Hematopoietic multipotent progenitor cell treated with erythropoietin and hydrocortisone succinate and interleukin-3 and kit ligand, for 8 days (in vitro differentiated cells): ENCODE data around the gene UCN3.

Experiments used
- DNase-seq: peaks from one replicate; pipeline ENCODE4 v3.0.0-alpha.2; 2015

Gene UCN3

GRCh38 chr10:5364890-5365338 is at the start of gene UCN3:
Gene UCN3, plus strand, starts transcription at chr10:5364966. Its CDS starts 8,755 bp downstream, at chr10:5373721.
- DNase-seq, result no peak

GRCh38 chr10:5317547-5318107 is 47.1 kb upstream of the UCN3 start:
- DNase-seq, result no peak

- DNase-seq, result no peak
These were observed 46.6 kb upstream of the UCN3 start for GRCh38 chr10:5318148-5318547.

- no peak for DNase-seq
These were observed 44.9 kb upstream of the UCN3 start for GRCh38 chr10:5319863-5320262.

GRCh38 chr10:5321273-5321672 is 43.5 kb upstream of the UCN3 start:
- DNase-seq, result no peak

GRCh38 chr10:5323446-5323845 is 41.3 kb upstream of the UCN3 start:
- DNase-seq, result no peak

- DNase-seq, result no peak
These were observed 39.7 kb upstream of the UCN3 start for GRCh38 chr10:5325076-5325475.

- DNase-seq, result no peak
These were observed 30.4 kb upstream of the UCN3 start for GRCh38 chr10:5334196-5334880.

GRCh38 chr10:5338010-5338409 is 26.8 kb upstream of the UCN3 start:
- DNase-seq, result no peak

- DNase-seq, result no peak
These were observed 21.7 kb upstream of the UCN3 start for GRCh38 chr10:5343092-5343491.

GRCh38 chr10:5343561-5343960 is 21.2 kb upstream of the UCN3 start:
- peak; percentile 27 for DNase-seq

- DNase-seq, result no peak
These were observed 20.8 kb upstream of the UCN3 start for GRCh38 chr10:5343979-5344378.

- DNase-seq, result no peak
These were observed 20.0 kb upstream of the UCN3 start for GRCh38 chr10:5344746-5345145.

- no peak for DNase-seq
These were observed 17.9 kb upstream of the UCN3 start for GRCh38 chr10:5346881-5347280.

- DNase-seq, result no peak
These were observed 15.4 kb upstream of the UCN3 start for GRCh38 chr10:5349362-5349761.

GRCh38 chr10:5354068-5354467 is 10.7 kb upstream of the UCN3 start:
- no peak for DNase-seq

- no peak for DNase-seq
These were observed 9.0 kb upstream of the UCN3 start for GRCh38 chr10:5355594-5356301.

- no peak for DNase-seq
These were observed 8.4 kb upstream of the UCN3 start for GRCh38 chr10:5356302-5356763.

- DNase-seq, result no peak
These were observed 4.3 kb upstream of the UCN3 start for GRCh38 chr10:5360318-5360915.

- DNase-seq, result no peak
These were observed 2.8 kb upstream of the UCN3 start for GRCh38 chr10:5361966-5362365.

- no peak for DNase-seq
These were observed 1.9 kb upstream of the UCN3 start for GRCh38 chr10:5362873-5363272.

- no peak for DNase-seq
These were observed 392 bp upstream of the UCN3 start for GRCh38 chr10:5364374-5364773.

GRCh38 chr10:5365928-5366327 is 1.2 kb downstream of the UCN3 start:
- peak; percentile 65 for DNase-seq
